Measurements from ENCODE around the gene SLFNL1.
A peak's percentile ranks its signal among the peaks of the same experiment; 100 is the strongest.

The SLFNL1 gene

GRCh38 chr1:41019353-41019745 lies 2.2 kb downstream of the SLFNL1 start:
- DNase-seq, result no peak

DNA sequence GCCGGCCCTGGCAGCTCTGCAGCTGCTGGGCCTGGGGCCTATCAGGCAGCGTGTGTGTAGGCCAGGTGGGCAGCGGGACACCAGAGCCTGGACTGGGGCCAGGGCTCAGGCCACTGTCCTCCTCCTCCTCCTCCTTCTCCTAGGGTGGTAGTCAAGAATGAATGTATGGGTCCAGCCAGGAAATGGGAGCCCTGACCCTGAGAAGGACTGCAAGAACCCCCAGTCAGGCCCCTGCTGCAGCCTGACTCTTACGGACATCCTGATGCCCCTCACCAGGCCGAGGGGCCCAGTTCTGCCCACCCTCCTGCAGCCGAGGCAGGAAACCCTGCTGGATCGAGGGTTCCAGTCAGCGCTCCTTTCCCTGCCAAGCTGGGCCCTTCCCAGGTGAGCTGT lies 3.5 kb downstream of the SLFNL1 start:
- no peak for DNase-seq

DNA sequence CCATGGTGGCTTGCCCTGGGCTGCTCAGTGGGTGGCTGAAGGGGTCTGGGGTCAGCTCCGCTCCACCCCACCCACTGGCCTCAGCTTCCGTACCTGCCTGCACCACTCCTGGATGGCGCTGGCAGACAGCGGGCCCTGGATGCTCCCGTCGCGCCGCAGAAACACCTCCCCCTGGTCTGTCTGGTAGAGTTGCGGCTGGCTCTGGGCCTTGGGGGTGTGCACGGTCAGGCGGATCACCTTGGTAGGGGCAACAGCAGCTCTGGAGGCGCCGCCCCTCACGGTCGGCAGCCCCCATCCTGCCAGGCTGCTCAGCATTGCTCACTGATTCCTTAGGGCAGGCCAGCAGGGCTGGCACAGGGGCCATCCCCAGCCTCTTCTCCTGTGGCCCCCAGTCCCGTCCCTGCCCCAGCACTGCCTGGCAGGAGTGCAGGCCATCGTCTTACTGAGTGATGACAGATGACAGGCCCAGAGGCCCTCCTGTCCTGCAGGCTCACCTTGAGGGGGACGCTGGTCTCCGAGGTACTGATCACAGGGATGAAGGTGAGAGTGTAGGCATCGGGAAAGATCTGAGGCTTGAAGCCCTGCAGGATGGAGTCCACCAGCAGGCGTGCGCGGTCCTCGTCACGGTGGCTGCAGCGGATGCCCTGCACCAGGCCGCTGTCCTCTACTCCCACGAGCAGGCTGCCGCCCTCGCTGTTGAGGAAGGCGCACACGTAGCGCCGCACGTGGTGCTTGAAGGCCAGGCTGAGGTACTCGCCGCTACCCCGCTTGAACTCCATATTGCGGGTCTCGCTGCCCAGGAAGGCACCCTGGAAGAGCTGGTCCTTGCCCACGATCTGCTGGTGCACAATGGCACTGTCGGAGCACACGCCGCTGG lies 4.1 kb downstream of the SLFNL1 start:
- DNase-seq, result no peak

DNA sequence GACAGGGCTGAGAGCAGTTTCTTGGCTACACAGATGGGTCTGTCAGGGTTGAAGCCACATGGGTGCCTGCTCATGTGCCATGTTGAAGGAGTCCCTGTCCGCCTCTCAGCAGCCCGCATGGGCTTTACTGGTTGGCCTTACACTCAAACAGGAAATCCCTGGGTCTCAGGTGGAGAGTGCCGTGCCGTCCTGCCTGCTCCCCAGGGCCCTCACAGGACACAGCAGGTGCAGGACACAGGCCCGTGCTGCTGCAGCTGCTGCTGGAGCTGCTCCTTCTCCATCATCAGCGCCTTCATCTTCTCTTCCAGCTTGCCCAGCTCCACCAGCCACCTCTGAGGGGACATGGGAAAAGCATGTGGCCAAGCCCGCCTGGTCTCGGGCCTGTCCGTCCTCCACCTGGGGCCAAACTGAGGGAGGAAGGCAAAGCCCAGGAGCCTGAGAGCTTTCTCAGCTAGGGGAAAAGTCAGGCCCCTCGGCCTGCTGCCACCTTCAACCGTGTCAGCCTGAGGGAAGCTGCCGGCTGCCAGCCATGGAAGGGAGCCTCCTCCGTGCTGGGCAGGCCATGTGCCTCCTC lies 5.5 kb downstream of the SLFNL1 start:
- DNase-seq, result no peak

DNA sequence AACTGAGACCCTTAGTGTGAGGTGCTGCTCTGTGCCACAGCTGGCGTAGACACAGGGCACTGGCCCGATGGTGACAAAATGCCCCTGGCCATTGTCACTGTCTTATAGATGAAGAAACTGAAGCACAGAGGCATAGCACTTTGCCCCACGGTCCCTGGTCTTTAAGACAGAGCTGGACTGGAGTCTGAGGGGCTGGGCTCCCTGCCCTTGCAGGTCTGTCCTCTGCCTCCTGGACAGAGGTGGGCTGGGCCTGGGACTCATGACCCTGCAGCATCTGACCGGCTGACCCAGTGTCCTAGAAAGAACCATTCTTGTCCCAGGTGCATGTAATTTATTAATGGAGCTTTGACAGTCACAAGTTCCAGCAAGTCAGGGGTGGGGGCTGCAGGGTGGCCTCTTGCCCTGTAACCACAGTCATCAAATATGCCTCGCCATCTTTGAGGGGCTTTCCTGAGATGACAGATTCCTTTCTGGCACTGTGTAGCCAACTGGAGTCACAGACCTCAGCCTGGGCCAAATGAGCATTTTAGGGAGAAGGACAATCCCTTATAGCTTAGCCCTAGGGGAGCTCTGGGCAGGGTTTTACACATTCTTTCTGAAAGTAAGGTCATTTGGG lies 6.1 kb downstream of the SLFNL1 start:
- no peak for DNase-seq

GRCh38 chr1:41014871-41015270 lies 6.7 kb downstream of the SLFNL1 start:
- DNase-seq, result no peak

GRCh38 chr1:41013796-41014195 lies 7.7 kb downstream of the SLFNL1 start:
- no peak for DNase-seq

- DNase-seq, result no peak
These were observed 8.5 kb downstream of the SLFNL1 start for GRCh38 chr1:41013024-41013423.

GRCh38 chr1:41010345-41010744 lies 11.2 kb downstream of the SLFNL1 start:
- no peak for DNase-seq

DNA sequence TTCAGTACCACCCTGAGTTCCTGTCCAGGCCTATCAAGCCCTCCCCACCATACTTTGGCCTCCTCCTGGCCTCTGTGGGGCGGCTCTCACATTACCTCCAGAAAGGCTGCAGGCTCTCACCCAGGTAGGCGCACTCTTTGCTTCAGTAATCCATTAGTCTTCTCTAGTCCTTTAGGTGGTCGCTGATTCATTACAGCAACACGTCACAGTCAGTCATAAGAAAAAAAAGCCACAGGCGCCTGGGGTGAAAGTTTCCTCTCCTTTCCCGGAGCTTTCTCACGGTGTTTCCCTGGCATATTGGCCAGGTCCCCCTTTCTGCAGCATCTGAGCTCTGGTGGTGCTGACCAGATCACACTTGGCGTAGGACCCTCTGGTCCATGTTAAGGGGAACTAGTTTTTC lies 12.1 kb downstream of the SLFNL1 start:
- no peak for DNase-seq

- DNase-seq, result no peak
These were observed 14.3 kb downstream of the SLFNL1 start for GRCh38 chr1:41006942-41007865.

DNA sequence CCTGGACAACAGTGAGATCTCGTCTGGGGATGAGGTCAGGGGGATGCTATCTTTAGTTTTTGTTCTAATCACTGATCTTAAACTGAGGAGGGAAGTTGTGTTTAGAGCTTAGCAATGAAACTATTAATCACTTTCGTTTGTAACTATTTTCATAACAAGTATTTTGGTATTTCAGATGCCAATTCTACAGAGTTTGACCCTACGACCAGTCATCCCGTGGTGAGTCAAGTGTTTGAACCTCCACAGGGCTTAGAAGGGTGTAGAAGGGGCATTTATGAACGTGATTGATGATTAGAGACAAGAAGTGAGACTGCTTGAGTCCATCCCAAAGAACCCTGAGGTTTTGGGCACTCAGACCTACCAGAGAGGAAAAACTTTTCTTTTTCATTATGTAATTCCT lies 15.6 kb downstream of the SLFNL1 start:
- DNase-seq, result no peak

DNA sequence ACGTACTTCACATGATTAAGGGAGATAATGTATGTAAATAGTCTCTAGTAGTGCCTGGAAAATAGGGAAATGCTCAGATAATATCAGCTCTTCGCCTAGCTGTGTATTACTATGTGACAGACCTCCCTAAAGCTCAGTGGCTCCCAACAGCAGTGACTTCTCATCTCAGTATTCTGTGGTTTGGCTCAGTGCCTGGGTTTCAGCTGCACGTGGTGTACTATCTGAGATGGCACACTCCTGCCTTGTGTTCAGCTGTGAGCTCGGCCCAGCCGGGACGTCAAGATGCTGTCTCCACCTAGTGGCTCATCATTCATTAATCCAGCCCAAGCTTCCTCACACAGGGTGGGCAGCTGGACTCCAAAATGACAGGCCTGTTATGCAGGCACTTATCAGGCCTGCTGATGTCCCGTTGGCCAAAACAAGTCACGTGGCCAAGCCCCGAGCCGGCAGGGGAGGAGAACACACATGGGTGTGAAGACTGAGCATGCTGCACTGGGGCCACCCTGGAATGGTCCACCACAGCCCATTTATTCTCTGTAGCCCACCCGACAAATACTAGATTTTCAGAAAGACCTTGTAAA lies 17.8 kb downstream of the SLFNL1 start:
- DNase-seq, result peak; percentile 90

DNA sequence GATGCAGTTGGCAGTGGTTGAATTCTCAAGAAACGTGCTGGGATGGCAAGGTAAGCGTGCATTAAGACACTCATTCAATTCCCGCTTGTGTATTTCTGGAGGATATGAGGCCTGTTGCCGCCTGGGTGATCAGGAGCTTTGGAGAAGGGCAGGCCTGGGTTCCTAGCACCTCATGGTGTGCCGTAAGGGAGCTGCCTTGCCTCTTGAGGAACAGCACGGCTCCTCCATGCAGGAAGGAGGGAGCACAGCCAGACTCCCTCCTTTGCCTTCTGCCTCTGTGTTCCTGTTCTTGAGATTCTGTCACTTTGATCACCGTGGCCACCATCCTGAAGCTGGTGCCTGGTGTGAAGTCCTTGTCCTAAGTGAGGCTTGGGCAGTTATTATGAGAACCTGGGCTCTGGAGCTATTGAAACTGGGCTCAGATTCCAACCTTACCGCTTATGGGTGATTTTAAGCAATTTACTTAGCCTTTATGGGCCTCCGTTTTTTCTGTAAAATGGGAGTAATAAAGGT lies 18.3 kb downstream of the SLFNL1 start:
- DNase-seq, result no peak

GRCh38 chr1:40998668-40999067 lies 22.9 kb downstream of the SLFNL1 start:
- no peak for DNase-seq

- DNase-seq, result no peak
These were observed 24.4 kb downstream of the SLFNL1 start for GRCh38 chr1:40997096-40997495.

DNA sequence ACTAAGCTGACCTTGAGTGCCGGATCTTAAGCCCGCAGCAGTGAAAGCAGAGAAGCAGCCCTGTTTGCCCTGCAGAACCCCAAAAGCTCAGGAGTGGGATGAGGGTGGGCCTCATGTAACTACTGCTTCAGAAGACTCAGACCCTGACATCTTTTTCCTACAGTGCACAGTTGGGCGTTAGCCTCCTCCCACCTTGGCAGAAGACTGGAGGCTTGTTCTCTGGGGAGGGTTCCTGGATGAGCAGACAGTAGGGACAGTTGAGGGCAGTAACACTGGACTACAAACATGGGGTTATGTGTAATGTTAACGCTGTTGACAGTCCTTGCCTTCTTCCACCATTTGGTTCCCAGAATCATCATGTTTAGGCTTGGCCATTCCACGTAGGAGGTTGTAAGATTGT lies 32.5 kb downstream of the SLFNL1 start:
- no peak for DNase-seq

DNA sequence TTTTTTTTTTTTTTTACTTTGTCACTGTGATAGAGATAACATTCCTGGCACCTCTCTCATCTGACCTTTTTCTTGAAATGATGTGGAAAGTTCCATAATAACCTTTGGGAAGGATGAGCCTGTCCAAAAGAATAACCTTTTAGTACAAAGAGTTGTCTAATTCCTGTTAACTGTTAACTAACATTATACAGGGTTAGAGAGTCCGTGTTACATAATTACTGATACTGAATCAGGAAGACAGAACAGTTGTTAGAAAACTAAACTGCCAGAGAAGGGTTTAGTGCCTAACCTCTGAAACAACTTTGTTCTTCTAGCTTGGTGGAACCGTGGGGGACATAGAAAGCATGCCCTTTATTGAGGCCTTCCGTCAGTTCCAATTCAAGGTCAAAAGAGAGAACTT lies 33.2 kb downstream of the SLFNL1 start:
- DNase-seq, result no peak

DNA sequence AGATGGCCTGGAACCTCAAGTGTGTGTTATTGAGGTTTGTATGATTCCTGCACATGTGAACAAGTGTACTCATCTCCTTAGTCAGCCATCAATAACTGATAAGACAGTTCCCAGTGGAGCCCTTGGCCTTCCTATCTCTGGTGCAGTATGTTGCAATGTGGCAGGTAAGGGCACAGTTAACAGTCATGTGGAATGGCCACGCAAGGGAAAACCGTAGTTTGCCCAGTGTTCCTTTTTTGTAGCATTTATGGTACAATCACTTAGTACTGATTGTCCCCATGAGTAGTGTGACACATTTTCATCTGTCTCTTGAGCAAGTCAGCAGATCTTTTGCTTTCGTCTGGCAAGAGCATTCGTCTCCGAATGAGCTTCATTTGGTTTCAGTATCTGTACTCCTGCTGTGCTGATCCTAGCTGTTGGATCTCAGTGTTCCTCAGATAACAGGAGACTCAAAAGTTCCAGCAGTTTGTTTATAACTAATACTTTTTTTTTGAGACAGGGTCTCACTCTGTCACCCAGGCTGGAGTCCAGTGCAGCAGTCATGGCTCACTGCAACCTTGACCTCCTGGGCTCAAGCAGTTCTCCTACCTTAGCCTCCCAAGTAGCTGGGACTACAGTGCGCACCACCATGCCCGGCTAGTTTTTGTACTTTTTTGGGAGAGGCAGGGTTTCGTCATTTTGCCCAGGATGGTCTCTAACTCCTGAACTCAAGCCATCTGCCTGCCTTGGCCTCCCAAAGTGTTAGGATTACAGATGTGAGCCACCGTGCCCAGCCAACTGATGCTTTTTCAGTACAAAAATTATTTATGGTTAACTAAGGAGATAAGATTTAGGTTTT lies 33.9 kb downstream of the SLFNL1 start:
- DNase-seq, result no peak

- DNase-seq, result no peak
These were observed 34.6 kb downstream of the SLFNL1 start for GRCh38 chr1:40986956-40987355.

- no peak for DNase-seq
These were observed 35.2 kb downstream of the SLFNL1 start for GRCh38 chr1:40986328-40986783.

Measured in stimulated activated CD4-positive, alpha-beta T cell treated with anti-CD3 and anti-CD28 coated beads, Interleukin-4, amount 100 ng/mL, for 24 hours (primary cell).